Activated naive CD4-positive, alpha-beta T cell treated with anti-CD3 and anti-CD28 coated beads, Interleukin-2, amount 10 ng/mL, durations not matched to agents 7 days and 5 days (primary cell): Measurements from ENCODE around the gene TDRD12.
"Not testable (repeated sequence)": the region's sequence is repeated elsewhere in the genome, so short reads cannot be mapped to it uniquely, and the experiment has no call there.

Source experiments
- CTCF ChIA-PET: fragments of 350-600 bp; sonication (Branson Sonifier 250); formaldehyde crosslinking; loops from one replicate; lab custom pipeline; 2021; ENCODE audit warnings: antibody characterized with exemption; lab: Charles Lee
- DNase-seq: peaks from one replicate; pipeline ENCODE4 v3.0.0-alpha.2; 2020
- H3K27ac Mint-ChIP-seq: one replicate; pipeline ENCODE4 v1.8.0; 2021; ENCODE audit warnings: mild to moderate bottlenecking, moderate library complexity, mixed read lengths
- H3K27me3 Mint-ChIP-seq: one replicate; pipeline ENCODE4 v1.8.0; 2021; ENCODE audit warnings: mild to moderate bottlenecking, mixed read lengths
- H3K36me3 Mint-ChIP-seq: one replicate; pipeline ENCODE4 v1.8.0; 2021; ENCODE audit warnings: mixed read lengths
- H3K4me1 Mint-ChIP-seq: one replicate; pipeline ENCODE4 v1.8.0; 2021; ENCODE audit warnings: mixed read lengths
- H3K4me3 Mint-ChIP-seq: one replicate; pipeline ENCODE4 v1.8.0; 2021; ENCODE audit warnings: mild to moderate bottlenecking, moderate library complexity, mixed read lengths
- H3K9me3 Mint-ChIP-seq: one replicate; pipeline ENCODE4 v1.8.0; 2021; ENCODE audit warnings: mixed read lengths

TDRD12 gene

GRCh38 chr19:32682317-32682716 lies 37.2 kb upstream of the TDRD12 start:
- DNase-seq: no peak
- Mint-ChIP-seq H3K36me3 (no peaks in the 10 kb centered on the region), H3K27ac (no peak overlapping the region), H3K9me3 (no peaks in the 10 kb centered on the region), H3K4me3 (no peak overlapping the region), H3K4me1 (peaks cover 3% of the 10 kb centered on the region), H3K27me3 (peaks cover 53% of the 10 kb centered on the region)
- CTCF ChIA-PET: no interaction called here

GRCh38 chr19:32686847-32687475 lies 32.6 kb upstream of the TDRD12 start:
- CTCF ChIA-PET: interaction anchor here (0.6 kb wide), 1 partner anchor 127 kb away, joined by 3 read pairs; no protein-coding TSS in a partner anchor
- H3K36me3 Mint-ChIP-seq: no peaks in the 10 kb centered on the region
- H3K4me3 Mint-ChIP-seq: no peak overlapping the region

GRCh38 chr19:32687681-32688080 lies 31.9 kb upstream of the TDRD12 start:
- CTCF ChIA-PET: interaction anchor here (0.6 kb wide), 1 partner anchor 537 kb away, joined by 3 read pairs; no protein-coding TSS in a partner anchor
- Mint-ChIP-seq H3K27me3 (peaks cover 8% of the 10 kb centered on the region), H3K4me1 (peaks cover 19% of the 10 kb centered on the region), H3K9me3 (no peaks in the 10 kb centered on the region), H3K36me3 (peaks cover under 1% of the 10 kb centered on the region), H3K27ac (no peak overlapping the region), H3K4me3 (no peak overlapping the region)
- no peak for DNase-seq

More at GRCh38 chr19:32686847-32687475, 32.6 kb upstream of the TDRD12 start:
- Mint-ChIP-seq H3K27ac (no peak overlapping the region), H3K9me3 (no peaks in the 10 kb centered on the region), H3K27me3 (peaks cover 16% of the 10 kb centered on the region), H3K4me1 (peaks cover 18% of the 10 kb centered on the region)
- no peak for DNase-seq

- peaks cover 7% of the 10 kb centered on the region for H3K36me3 Mint-ChIP-seq
- H3K27ac Mint-ChIP-seq: no peak overlapping the region
- no peak overlapping the region for H3K4me3 Mint-ChIP-seq
- peaks cover 1% of the 10 kb centered on the region for H3K9me3 Mint-ChIP-seq
- H3K4me1 Mint-ChIP-seq: peaks cover 25% of the 10 kb centered on the region
- CTCF ChIA-PET: interaction anchor here (0.6 kb wide), 1 partner anchor 537 kb away, joined by 3 read pairs; no protein-coding TSS in a partner anchor
- peaks cover 8% of the 10 kb centered on the region for H3K27me3 Mint-ChIP-seq
- DNase-seq: no peak
Observed at GRCh38 chr19:32688311-32688710, 31.3 kb upstream of the TDRD12 start.

- Mint-ChIP-seq H3K27me3 (no peaks in the 10 kb centered on the region), H3K27ac (peak within 1 kb of the TSS; percentile 93), H3K4me1 (peaks cover 54% of the 10 kb centered on the region), H3K4me3 (peak within 1 kb of the TSS; percentile 94), H3K36me3 (peaks cover 33% of the 10 kb centered on the region), H3K9me3 (peaks cover 4% of the 10 kb centered on the region)
- DNase-seq: peak; percentile 89
- CTCF ChIA-PET: interaction anchor here (1.2 to 1.9 kb wide), 3 partner anchors 15 to 434 kb away, joined by 3 to 7 read pairs (median 6); no protein-coding TSS in a partner anchor
Observed at GRCh38 chr19:32691291-32691951, 28.1 kb upstream of the TDRD12 start, which contains the start of gene NUDT19. NUDT19 (plus strand) TSS chr19:32691821; CDS start chr19:32691961, 140 bp downstream.

GRCh38 chr19:32691952-32692726 lies 27.4 kb upstream of the TDRD12 start:
- H3K9me3 Mint-ChIP-seq: peaks cover 4% of the 10 kb centered on the region
- H3K4me1 Mint-ChIP-seq: peaks cover 54% of the 10 kb centered on the region
- no peaks in the 10 kb centered on the region for H3K27me3 Mint-ChIP-seq

GRCh38 chr19:32692727-32693061 lies 26.9 kb upstream of the TDRD12 start:
- DNase-seq: no peak
- Mint-ChIP-seq H3K27ac (peak overlapping the region; percentile 93), H3K36me3 (peaks cover 45% of the 10 kb centered on the region), H3K27me3 (no peaks in the 10 kb centered on the region), H3K4me1 (peaks cover 54% of the 10 kb centered on the region), H3K9me3 (peaks cover 4% of the 10 kb centered on the region), H3K4me3 (peak overlapping the region; percentile 94)
- CTCF ChIA-PET: no interaction called here

More at GRCh38 chr19:32691952-32692726, 27.4 kb upstream of the TDRD12 start:
- peaks cover 39% of the 10 kb centered on the region for H3K36me3 Mint-ChIP-seq
- DNase-seq: peak; percentile 70
- H3K4me3 Mint-ChIP-seq: peak overlapping the region; percentile 94
- CTCF ChIA-PET: interaction anchor here (1.2 to 1.9 kb wide), 2 partner anchors 16 to 433 kb away, joined by 3 to 7 read pairs; no protein-coding TSS in a partner anchor
- peak overlapping the region; percentile 93 for H3K27ac Mint-ChIP-seq

GRCh38 chr19:32693151-32694108 lies 26.1 kb upstream of the TDRD12 start:
- not testable (repeated sequence) for H3K9me3 Mint-ChIP-seq, H3K27me3 Mint-ChIP-seq
- CTCF ChIA-PET: interaction anchor here (0.6 kb wide), 1 partner anchor 87 kb away, joined by 4 read pairs; no protein-coding TSS in a partner anchor
- H3K36me3 Mint-ChIP-seq: peaks cover 52% of the 10 kb centered on the region
- H3K27ac Mint-ChIP-seq: peak overlapping the region; percentile 93
- H3K4me1 Mint-ChIP-seq: peaks cover 60% of the 10 kb centered on the region
- H3K4me3 Mint-ChIP-seq: peak overlapping the region; percentile 94
- DNase-seq: peak; percentile 48

- DNase-seq, CTCF ChIA-PET, H3K27me3 Mint-ChIP-seq, H3K9me3 Mint-ChIP-seq: not testable (repeated sequence)
- H3K36me3 Mint-ChIP-seq: peaks cover 61% of the 10 kb centered on the region
- peak overlapping the region; percentile 34 for H3K27ac Mint-ChIP-seq
- peak overlapping the region; percentile 94 for H3K4me3 Mint-ChIP-seq
- H3K4me1 Mint-ChIP-seq: peaks cover 60% of the 10 kb centered on the region
Observed at GRCh38 chr19:32694316-32694715, 25.3 kb upstream of the TDRD12 start.

- H3K9me3 Mint-ChIP-seq, H3K27me3 Mint-ChIP-seq, CTCF ChIA-PET, H3K27ac Mint-ChIP-seq, DNase-seq: not testable (repeated sequence)
- H3K4me1 Mint-ChIP-seq: peaks cover 60% of the 10 kb centered on the region
- peak overlapping the region; percentile 94 for H3K4me3 Mint-ChIP-seq
- H3K36me3 Mint-ChIP-seq: peaks cover 66% of the 10 kb centered on the region
Observed at GRCh38 chr19:32694851-32695250, 24.7 kb upstream of the TDRD12 start.

GRCh38 chr19:32695506-32695905 lies 24.1 kb upstream of the TDRD12 start:
- DNase-seq, H3K9me3 Mint-ChIP-seq, H3K27ac Mint-ChIP-seq, H3K27me3 Mint-ChIP-seq, CTCF ChIA-PET: not testable (repeated sequence)
- peaks cover 55% of the 10 kb centered on the region for H3K4me1 Mint-ChIP-seq
- H3K36me3 Mint-ChIP-seq: peaks cover 73% of the 10 kb centered on the region
- peak overlapping the region; percentile 30 for H3K4me3 Mint-ChIP-seq

GRCh38 chr19:32696771-32697170 lies 22.8 kb upstream of the TDRD12 start:
- DNase-seq, H3K27ac Mint-ChIP-seq, H3K27me3 Mint-ChIP-seq, CTCF ChIA-PET, H3K4me3 Mint-ChIP-seq, H3K9me3 Mint-ChIP-seq: not testable (repeated sequence)
- Mint-ChIP-seq H3K36me3 (peaks cover 83% of the 10 kb centered on the region), H3K4me1 (peaks cover 47% of the 10 kb centered on the region)

GRCh38 chr19:32700129-32700528 lies 19.4 kb upstream of the TDRD12 start:
- peaks cover 88% of the 10 kb centered on the region for H3K36me3 Mint-ChIP-seq

More at GRCh38 chr19:32700129-32700528, 19.4 kb upstream of the TDRD12 start:
- H3K27me3 Mint-ChIP-seq, H3K27ac Mint-ChIP-seq, H3K4me3 Mint-ChIP-seq, DNase-seq: not testable (repeated sequence)
- Mint-ChIP-seq H3K4me1 (peaks cover 23% of the 10 kb centered on the region), H3K9me3 (peaks cover 13% of the 10 kb centered on the region)
- CTCF ChIA-PET: interaction anchor here (0.6 kb wide), 1 partner anchor 411 kb away, joined by 3 read pairs; no protein-coding TSS in a partner anchor
